HEK293 (cell line): ENCODE results near the gene IFI30.
A peak's percentile ranks its signal among the peaks of the same experiment; 100 is the strongest.

ENCODE experiments used
- ATF2 ChIP-seq: fragments of 450-650 bp; formaldehyde crosslinking; IDR thresholded peaks from 2 replicates; pipeline ENCODE4 v1.5.1; 2016; ENCODE audit warnings: missing biosample characterization, missing genetic modification characterization, low read depth
- CTCF ChIP-seq: fragments of 450-650 bp; formaldehyde crosslinking; IDR thresholded peaks from 2 replicates; pipeline ENCODE4 v1.5.1; 2016; ENCODE audit warnings: missing biosample characterization, missing genetic modification characterization
- EGR2 ChIP-seq: fragments of 450-650 bp; formaldehyde crosslinking; IDR thresholded peaks from 2 replicates; pipeline ENCODE4 v1.5.1; 2016; ENCODE audit warnings: low read depth, missing biosample characterization, missing genetic modification characterization
- GLI2 ChIP-seq: fragments of 450-650 bp; formaldehyde crosslinking; IDR thresholded peaks from 2 replicates; pipeline ENCODE4; 2017; ENCODE audit warnings: missing biosample characterization, missing genetic modification characterization, low read depth, borderline replicate concordance
- PRDM1 ChIP-seq: fragments of 450-650 bp; formaldehyde crosslinking; IDR thresholded peaks from 2 replicates; pipeline ENCODE4; 2016; ENCODE audit warnings: missing biosample characterization, missing genetic modification characterization
- RBAK ChIP-seq: fragments of 450-650 bp; formaldehyde crosslinking; IDR thresholded peaks from 2 replicates; pipeline ENCODE4 v1.5.1; 2016; ENCODE audit warnings: missing biosample characterization, missing genetic modification characterization
- SETDB1 ChIP-seq: IDR thresholded peaks from one replicate; pipeline ENCODE4 v1.6.1; 2017; ENCODE audit warnings: mild to moderate bottlenecking, low read length, moderate library complexity, mixed read lengths; ENCODE audit not compliant: insufficient read length
- TRIM28 ChIP-seq: IDR thresholded peaks from 2 replicates; pipeline ENCODE4 v1.6.1; 2011; ENCODE audit warnings: low read length, control low read depth, borderline replicate concordance
- YY1 ChIP-seq: fragments of 450-650 bp; formaldehyde crosslinking; IDR thresholded peaks from 2 replicates; pipeline ENCODE4 v1.5.1; 2018; ENCODE audit warnings: missing biosample characterization, missing genetic modification characterization
- ZIC2 ChIP-seq: fragments of 450-650 bp; formaldehyde crosslinking; IDR thresholded peaks from 2 replicates; pipeline ENCODE4 v1.5.1; 2016; ENCODE audit warnings: missing biosample characterization, missing genetic modification characterization
- ZNF132 ChIP-seq: fragments of 450-650 bp; formaldehyde crosslinking; IDR thresholded peaks from 2 replicates; pipeline ENCODE4 v1.5.1; 2017; ENCODE audit warnings: missing biosample characterization, missing genetic modification characterization, borderline replicate concordance
- ZNF223 ChIP-seq: fragments of 450-650 bp; formaldehyde crosslinking; IDR thresholded peaks from 2 replicates; pipeline ENCODE4 v1.5.1; 2016; ENCODE audit warnings: missing biosample characterization, missing genetic modification characterization
- ZNF280D ChIP-seq: fragments of 450-650 bp; formaldehyde crosslinking; IDR thresholded peaks from 2 replicates; pipeline ENCODE4 v1.5.1; 2016; ENCODE audit warnings: missing biosample characterization, missing genetic modification characterization
- ZNF335 ChIP-seq: fragments of 450-650 bp; formaldehyde crosslinking; conservative IDR thresholded peaks from 2 replicates; pipeline ENCODE4 v1.5.1; 2016; ENCODE audit warnings: missing biosample characterization, missing genetic modification characterization
- ZNF510 ChIP-seq: fragments of 450-650 bp; formaldehyde crosslinking; IDR thresholded peaks from 2 replicates; pipeline ENCODE4 v1.5.1; 2018; ENCODE audit warnings: mild to moderate bottlenecking, missing genetic modification characterization, missing biosample characterization; ENCODE audit not compliant: insufficient replicate concordance
- ZNF600 ChIP-seq: fragments of 450-650 bp; formaldehyde crosslinking; IDR thresholded peaks from 2 replicates; pipeline ENCODE4 v1.5.1; 2016; ENCODE audit warnings: missing biosample characterization, missing genetic modification characterization
- ZNF610 ChIP-seq: fragments of 450-650 bp; formaldehyde crosslinking; IDR thresholded peaks from 2 replicates; pipeline ENCODE4 v1.5.1; 2016; ENCODE audit warnings: missing biosample characterization, missing genetic modification characterization, borderline replicate concordance
- ZNF621 ChIP-seq: fragments of 450-650 bp; formaldehyde crosslinking; IDR thresholded peaks from 2 replicates; pipeline ENCODE4 v1.5.1; 2017; ENCODE audit warnings: missing biosample characterization, missing genetic modification characterization
- ZNF624 ChIP-seq: fragments of 450-650 bp; formaldehyde crosslinking; IDR thresholded peaks from 2 replicates; pipeline ENCODE4 v1.5.1; 2017; ENCODE audit warnings: missing biosample characterization, missing genetic modification characterization
- ZNF639 ChIP-seq: fragments of 450-650 bp; formaldehyde crosslinking; IDR thresholded peaks from 2 replicates; pipeline ENCODE4 v1.5.1; 2016; ENCODE audit warnings: missing biosample characterization, missing genetic modification characterization
- ZNF768 ChIP-seq: fragments of 450-650 bp; formaldehyde crosslinking; IDR thresholded peaks from 2 replicates; pipeline ENCODE4 v1.5.1; 2018; ENCODE audit warnings: missing biosample characterization, mild to moderate bottlenecking, missing genetic modification characterization

The IFI30 gene

GRCh38 chr19:18171605-18172327, 1.8 kb upstream of the IFI30 start (continued):
- TF ChIP-seq RBAK (tag by site-specific recombination) = no peak
- no peak for TF ChIP-seq ZNF280D
- TF ChIP-seq PRDM1 = no peak
- TF ChIP-seq TRIM28 = no peak
- TF ChIP-seq ZNF624 (tag by site-specific recombination) = no peak
- TF ChIP-seq ZNF600 (tag by site-specific recombination) = 0 out of 2 replicates have a peak, but pooled peaks have one; percentile 45
- TF ChIP-seq EGR2 = no peak
- no peak for TF ChIP-seq SETDB1
- TF ChIP-seq ZNF132 (tag by site-specific recombination) = no peak
- no peak for TF ChIP-seq GLI2
- TF ChIP-seq ZNF335 (tag by site-specific recombination) = no peak
- no peak for TF ChIP-seq ZIC2 (tag by site-specific recombination)
- no peak for TF ChIP-seq ZNF621 (tag by site-specific recombination)
- TF ChIP-seq YY1 (tag by site-specific recombination) = no peak
- no peak for TF ChIP-seq ZNF223 (tag by site-specific recombination)
- TF ChIP-seq ZNF510 (tag by site-specific recombination) = no peak
- TF ChIP-seq ZNF610 (tag by site-specific recombination) = no peak
- TF ChIP-seq CTCF (tag by site-specific recombination) = no peak
- no peak for TF ChIP-seq ZNF639 (tag by site-specific recombination)
- TF ChIP-seq ZNF768 = peak; percentile 91; the same call in 1 of the 2 replicates
- peak; percentile 34; the same call in 1 of the 2 replicates for TF ChIP-seq ATF2
